ENCODE results near the gene YARS2.

DNA sequence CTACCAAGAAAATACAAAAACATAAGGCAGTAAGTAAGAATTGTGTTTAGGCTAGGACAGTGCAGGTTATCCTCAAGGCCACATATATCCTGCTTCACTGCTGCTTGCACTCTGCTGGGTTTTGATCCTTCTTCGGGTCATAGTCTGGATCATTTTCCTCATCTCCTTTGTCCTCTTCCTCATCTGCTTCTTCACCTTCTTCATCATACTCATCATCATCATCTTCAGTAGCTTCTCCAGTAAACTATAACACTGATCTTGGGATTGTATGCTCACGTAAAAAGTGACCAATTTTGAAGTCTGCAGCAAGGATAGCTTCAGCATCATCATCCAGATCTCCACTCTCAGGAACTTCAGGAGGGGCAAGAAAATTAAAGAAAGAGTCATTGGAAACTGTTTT, 29.4 kb downstream of the YARS2 start:
- TF ChIP-seq CTCF (IDR thresholded peaks at IDR 0.05) (no peak), POLR2A (IDR thresholded peaks at IDR 0.05) (no peak), EP300 (IDR thresholded peaks at IDR 0.05) (no peak), POLR2AphosphoS5 (IDR thresholded peaks at IDR 0.05) (no peak)
